H1 (cell line): ENCODE measurements around the gene RAB1B.

Experiments used
- CTCF ChIP-seq, 3 experiments: IDR thresholded peaks; 1 replicate in 2 of 3; 2 replicates in 1 of 3; pipeline versions ENCODE4 v1.5.1 to v1.6.1; 2011; ENCODE audit warnings: low read length in 3 of 3, mild to moderate bottlenecking in 3 of 3, inconsistent platforms in 2 of 3, low read depth in 1 of 3, moderate library complexity in 1 of 3; ENCODE audit not compliant: insufficient read depth in 1 of 3; ENCODE audit errors: control extremely low read depth in 1 of 3
- GABPA ChIP-seq: IDR thresholded peaks from 2 replicates; pipeline ENCODE4 v1.6.1; 2011; ENCODE audit warnings: mild to moderate bottlenecking, low read length, moderate library complexity, borderline replicate concordance; ENCODE audit not compliant: insufficient read depth
- POLR2AphosphoS5 ChIP-seq: IDR thresholded peaks from 2 replicates; pipeline ENCODE4 v1.6.1; 2011; ENCODE audit warnings: low read depth, low read length
- RNF2 ChIP-seq: fragments of 200-900, 300-1000 bp; sonication (generic); IDR thresholded peaks from 2 replicates; pipeline ENCODE4 v1.7.1; 2016; ENCODE audit warnings: borderline replicate concordance, low read depth, mild to moderate bottlenecking, antibody characterized with exemption, low read length; ENCODE audit not compliant: poor library complexity, severe bottlenecking; ENCODE audit errors: missing control alignments
- TAF1 ChIP-seq: IDR thresholded peaks from 2 replicates; pipeline ENCODE4 v1.6.1; 2011; ENCODE audit warnings: mild to moderate bottlenecking, low read depth, low read length

GRCh38 chr11:66317723-66318599, 49.5 kb downstream of the RAB1B start:
- TF ChIP-seq RNF2, result no peak
- no peak for TF ChIP-seq POLR2AphosphoS5
- TF ChIP-seq CTCF (IDR thresholded peaks at IDR 0.05; ENCODE audit: control extremely low read depth in 1 of 3, insufficient read depth in 1 of 3, low read depth in 1 of 3, low read length in 3 of 3), result no peak
- TF ChIP-seq GABPA, result 0 out of 2 replicates have a peak, but pooled peaks have one; percentile 37
- TF ChIP-seq TAF1, result 0 out of 2 replicates have a peak, but pooled peaks have one; percentile 19
